ENCODE results near the gene SH3PXD2A.

GRCh38 chr10:103714232-103714891, 141.0 kb downstream of the SH3PXD2A start:
- TF ChIP-seq TGIF2 (CRISPR knock-in tag; IDR thresholded peaks at IDR 0.05) (no peak), SNAPC5 (CRISPR knock-in tag; IDR thresholded peaks at IDR 0.05) (no peak), ZNF274 (IDR thresholded peaks at IDR 0.05; ENCODE audit: borderline replicate concordance, low read depth, low read length) (no peak), NFATC3 (IDR thresholded peaks at IDR 0.05) (no peak), GTF2F1 (IDR thresholded peaks at IDR 0.05; ENCODE audit: low read depth, low read length) (no peak), BDP1 (IDR thresholded peaks at IDR 0.05; ENCODE audit: insufficient read depth, insufficient read length) (no peak), ZNF609 (CRISPR knock-in tag; IDR thresholded peaks at IDR 0.05; ENCODE audit: borderline replicate concordance) (no peak), POLR2AphosphoS5 (IDR thresholded peaks at IDR 0.05; ENCODE audit: control insufficient read depth, insufficient read depth, low read depth, low read length) (no peak), CTCF (IDR thresholded peaks at IDR 0.05 in 2 of 3, conservative IDR thresholded peaks at IDR 0.05 in 1 of 3; ENCODE audit: insufficient read depth in 2 of 3, low read depth in 1 of 3, low read length in 3 of 3) (no peak), GATA2 (CRISPR knock-in tag; IDR thresholded peaks at IDR 0.05) (no peak)

Data from K562 (cell line).